Fibroblast of lung (primary cell): ENCODE measurements around the gene CLECL1.

Experiments used
- EZH2 ChIP-seq: IDR thresholded peaks from 2 replicates; pipeline ENCODE4 v1.5.1; 2012; ENCODE audit warnings: low read length, control low read depth, mild to moderate bottlenecking; ENCODE audit errors: missing control alignments
- TF ChIP-seq, protein P1 (sequence below), 2 donors: IDR thresholded peaks in 1 of 2; conservative IDR thresholded peaks in 1 of 2; 1 replicate in 1 of 2; 2 replicates in 1 of 2; pipeline ENCODE4 v1.5.1; 2011 to 2012; ENCODE audit warnings: low read length in 2 of 2, control low read depth in 1 of 2, inconsistent platforms in 1 of 2, low read depth in 1 of 2, mild to moderate bottlenecking in 1 of 2

DNA sequence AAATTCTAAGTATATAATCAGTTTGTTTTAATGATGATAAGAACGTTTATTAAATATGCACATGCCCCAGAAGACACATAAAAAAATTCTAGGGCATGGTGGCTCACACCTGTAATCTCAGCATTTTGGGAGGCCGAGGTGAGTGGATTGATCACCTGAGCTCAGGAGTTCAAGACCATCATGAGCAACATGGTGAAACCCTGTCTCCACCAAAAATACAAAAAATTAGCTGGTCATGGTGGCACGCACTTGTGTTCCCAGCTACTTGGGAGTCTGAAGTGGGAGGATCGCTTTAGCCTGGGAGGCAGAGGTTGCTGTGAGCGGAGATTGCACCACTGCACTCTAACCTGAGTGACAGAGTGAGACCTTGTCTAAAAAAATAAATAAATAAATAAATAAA lies 23.8 kb upstream of the CLECL1 start:
- TF ChIP-seq, protein P1, sequence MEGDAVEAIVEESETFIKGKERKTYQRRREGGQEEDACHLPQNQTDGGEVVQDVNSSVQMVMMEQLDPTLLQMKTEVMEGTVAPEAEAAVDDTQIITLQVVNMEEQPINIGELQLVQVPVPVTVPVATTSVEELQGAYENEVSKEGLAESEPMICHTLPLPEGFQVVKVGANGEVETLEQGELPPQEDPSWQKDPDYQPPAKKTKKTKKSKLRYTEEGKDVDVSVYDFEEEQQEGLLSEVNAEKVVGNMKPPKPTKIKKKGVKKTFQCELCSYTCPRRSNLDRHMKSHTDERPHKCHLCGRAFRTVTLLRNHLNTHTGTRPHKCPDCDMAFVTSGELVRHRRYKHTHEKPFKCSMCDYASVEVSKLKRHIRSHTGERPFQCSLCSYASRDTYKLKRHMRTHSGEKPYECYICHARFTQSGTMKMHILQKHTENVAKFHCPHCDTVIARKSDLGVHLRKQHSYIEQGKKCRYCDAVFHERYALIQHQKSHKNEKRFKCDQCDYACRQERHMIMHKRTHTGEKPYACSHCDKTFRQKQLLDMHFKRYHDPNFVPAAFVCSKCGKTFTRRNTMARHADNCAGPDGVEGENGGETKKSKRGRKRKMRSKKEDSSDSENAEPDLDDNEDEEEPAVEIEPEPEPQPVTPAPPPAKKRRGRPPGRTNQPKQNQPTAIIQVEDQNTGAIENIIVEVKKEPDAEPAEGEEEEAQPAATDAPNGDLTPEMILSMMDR (conservative IDR thresholded peaks at IDR 0.05 in 1 of 2, IDR thresholded peaks at IDR 0.05 in 1 of 2; ENCODE audit: low read depth in 1 of 2, low read length in 2 of 2): no peak
- no peak for TF ChIP-seq EZH2
